Ascending aorta (tissue), 2 donors: ENCODE results near the gene TMEM178A. TPM values are rescaled to one million over a fixed set of nuclear protein-coding genes. Genes with fewer than 3 reads are reported as not detected.

Experiments used
- DNase-seq, 2 donors: peaks; one replicate each; pipeline ENCODE4 v3.0.0-alpha.2; 2019; ENCODE audit warnings: low spot score in 2 of 2
- H3K27ac ChIP-seq, 2 donors: fragments of 200-600 bp; sonication (generic); one replicate each; pipeline ENCODE4 v1.5.1; 2016 to 2017; ENCODE audit warnings: mild to moderate bottlenecking in 1 of 2
- H3K27me3 ChIP-seq: fragments of 200-600 bp; sonication (generic); one replicate; pipeline ENCODE4 v1.5.1; 2017
- H3K36me3 ChIP-seq, 2 donors: fragments of 200-600 bp; sonication (generic); one replicate each; pipeline ENCODE4 v1.5.1; 2016
- H3K4me1 ChIP-seq, 2 donors: fragments of 200-600 bp; sonication (generic); one replicate each; pipeline ENCODE4 v1.5.1; 2016 to 2017; ENCODE audit warnings: mild to moderate bottlenecking in 1 of 2
- H3K4me3 ChIP-seq, 2 donors: fragments of 200-600 bp; sonication (generic); one replicate each; pipeline ENCODE4 v1.5.1; 2016 to 2017; ENCODE audit warnings: mild to moderate bottlenecking in 1 of 2
- H3K9me3 ChIP-seq, 2 donors: fragments of 200-600 bp; sonication (generic); one replicate each; pipeline ENCODE4 v1.5.1; 2016
- intact Hi-C: fragments of 100-400 bp; cut with DNase I; formaldehyde crosslinking; loops from one replicate; pipeline ENCODE4 v1.15.1; 2023
- total RNA-seq: library from RNA; depleted of rRNA; stranded (reverse); fragments of >200 nt; gene quantifications from one replicate; pipeline ENCODE4 v1.1.0, GENCODE V29; 2016
- TF ChIP-seq, protein P1 (sequence below), 3 experiments: fragments of 200-600 bp in 2 of 3; fragments of 450-650 bp in 1 of 3; sonication (generic) in 2 of 3; IDR thresholded peaks; one replicate each; pipeline ENCODE4 v1.5.1; 2016 to 2019; ENCODE audit warnings: antibody characterized with exemption in 3 of 3, mild to moderate bottlenecking in 1 of 3, moderate library complexity in 1 of 3

TMEM178A gene
- total RNA-seq, 1 donor from 2014 or later, result 29.5 TPM

DNA sequence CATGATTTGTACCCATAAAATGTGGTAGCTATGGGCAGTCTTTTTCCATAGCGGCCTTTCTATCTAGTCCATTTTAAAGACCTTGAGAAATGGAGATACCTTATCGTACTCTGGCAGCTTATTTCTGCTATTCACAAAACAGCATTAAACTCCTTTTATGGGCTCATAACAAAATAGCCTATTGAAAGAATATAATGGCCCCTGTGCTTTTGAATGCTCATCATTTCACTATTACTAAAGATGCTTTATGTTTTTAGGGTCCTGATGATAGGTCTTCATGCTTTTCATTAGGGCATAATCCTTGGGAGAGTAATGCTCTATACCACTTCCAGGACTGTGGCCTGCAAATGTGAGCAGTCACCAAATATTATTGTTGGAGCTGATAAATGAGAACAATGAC, 7.3 kb upstream of the TMEM178A start:
- no peaks in the 10 kb centered on the region for H3K4me1 ChIP-seq
- no peak for DNase-seq
- H3K36me3 ChIP-seq, result no peaks in the 10 kb centered on the region
- intact Hi-C loops, result no loop called here
- TF ChIP-seq, protein P1, sequence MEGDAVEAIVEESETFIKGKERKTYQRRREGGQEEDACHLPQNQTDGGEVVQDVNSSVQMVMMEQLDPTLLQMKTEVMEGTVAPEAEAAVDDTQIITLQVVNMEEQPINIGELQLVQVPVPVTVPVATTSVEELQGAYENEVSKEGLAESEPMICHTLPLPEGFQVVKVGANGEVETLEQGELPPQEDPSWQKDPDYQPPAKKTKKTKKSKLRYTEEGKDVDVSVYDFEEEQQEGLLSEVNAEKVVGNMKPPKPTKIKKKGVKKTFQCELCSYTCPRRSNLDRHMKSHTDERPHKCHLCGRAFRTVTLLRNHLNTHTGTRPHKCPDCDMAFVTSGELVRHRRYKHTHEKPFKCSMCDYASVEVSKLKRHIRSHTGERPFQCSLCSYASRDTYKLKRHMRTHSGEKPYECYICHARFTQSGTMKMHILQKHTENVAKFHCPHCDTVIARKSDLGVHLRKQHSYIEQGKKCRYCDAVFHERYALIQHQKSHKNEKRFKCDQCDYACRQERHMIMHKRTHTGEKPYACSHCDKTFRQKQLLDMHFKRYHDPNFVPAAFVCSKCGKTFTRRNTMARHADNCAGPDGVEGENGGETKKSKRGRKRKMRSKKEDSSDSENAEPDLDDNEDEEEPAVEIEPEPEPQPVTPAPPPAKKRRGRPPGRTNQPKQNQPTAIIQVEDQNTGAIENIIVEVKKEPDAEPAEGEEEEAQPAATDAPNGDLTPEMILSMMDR (IDR thresholded peaks at IDR 0.05), result no peak
- H3K27me3 ChIP-seq, result no peaks in the 10 kb centered on the region
- H3K4me3 ChIP-seq, result no peak overlapping the region
- H3K27ac ChIP-seq, result no peak overlapping the region
- H3K9me3 ChIP-seq, result no peaks in the 10 kb centered on the region

DNA sequence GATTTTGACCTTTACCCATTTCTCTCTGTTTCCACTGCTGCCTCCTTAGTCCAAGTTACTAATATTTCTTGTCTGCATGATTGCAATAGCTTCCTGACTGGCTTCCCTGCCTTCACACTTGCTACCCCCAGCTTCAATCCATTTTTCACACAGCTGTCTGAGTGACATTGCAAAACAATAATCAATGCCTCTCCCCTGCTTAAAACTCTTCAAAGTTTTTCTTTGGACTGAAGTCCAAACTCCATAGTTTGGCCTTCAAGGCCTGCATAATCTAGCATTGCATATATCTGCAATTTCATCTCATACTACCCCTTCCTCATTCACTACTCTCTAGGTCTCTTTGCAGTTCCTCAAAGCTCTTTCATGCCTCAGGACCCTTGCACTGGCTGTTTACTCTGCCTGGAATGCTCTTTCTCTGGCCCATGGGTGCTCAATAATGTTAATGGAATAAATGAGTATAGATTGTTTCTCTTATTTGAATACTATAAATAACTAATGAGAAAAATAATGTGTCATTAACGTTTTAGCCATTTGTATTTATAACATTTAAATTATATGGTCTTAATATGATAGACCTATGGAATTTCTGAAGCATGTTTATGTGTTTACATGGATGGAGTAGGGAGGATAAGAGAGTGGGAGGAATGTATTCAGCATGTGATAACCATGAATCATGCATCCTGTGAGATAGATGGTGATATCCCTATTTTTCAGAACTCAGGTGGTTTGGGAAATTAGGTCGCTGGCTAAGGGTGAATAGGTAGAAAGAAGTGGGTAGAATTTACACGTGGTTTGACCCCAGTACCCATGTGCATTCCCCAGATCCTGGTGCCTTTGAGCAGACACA, 5.7 kb upstream of the TMEM178A start:
- Histone ChIP-seq H3K4me3 (no peak overlapping the region), H3K9me3 (no peaks in the 10 kb centered on the region), H3K36me3 (no peaks in the 10 kb centered on the region), H3K4me1 (no peaks in the 10 kb centered on the region), H3K27ac (no peak overlapping the region), H3K27me3 (no peaks in the 10 kb centered on the region)
- intact Hi-C loops, result no loop called here
- TF ChIP-seq, protein P1 (IDR thresholded peaks at IDR 0.05), result no peak
- no peak for DNase-seq

DNA sequence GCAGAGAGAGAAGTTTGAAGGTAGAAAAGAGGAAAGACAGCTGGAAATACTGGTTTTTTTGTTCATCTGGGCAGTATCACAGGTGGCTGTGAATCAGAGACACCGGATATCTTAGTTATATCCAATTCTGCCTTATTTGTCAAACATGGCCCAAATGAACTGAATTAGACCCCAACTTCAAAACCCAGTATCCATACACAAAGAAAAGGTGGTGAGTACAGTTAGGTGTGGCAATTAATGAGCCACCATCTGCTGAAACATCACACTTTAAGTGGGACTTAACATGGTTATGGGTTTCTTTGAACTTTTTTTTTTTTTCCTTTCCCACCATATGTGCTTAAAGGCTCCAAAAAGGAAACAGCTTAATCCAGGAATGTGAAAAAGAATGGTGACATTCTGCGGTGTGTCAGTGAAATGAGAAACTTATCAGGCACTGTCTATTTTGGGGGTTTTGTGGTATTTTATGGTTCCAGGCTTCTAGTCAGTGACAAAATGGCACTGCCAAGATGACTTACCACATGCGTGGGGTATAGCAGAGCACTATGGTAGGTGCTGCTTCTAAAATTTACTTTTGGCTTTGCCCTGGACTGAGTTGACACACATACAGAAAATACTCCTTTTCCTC, 5.0 kb upstream of the TMEM178A start:
- no peaks in the 10 kb centered on the region for H3K27me3 ChIP-seq
- H3K4me1 ChIP-seq, result no peaks in the 10 kb centered on the region
- TF ChIP-seq, protein P1 (IDR thresholded peaks at IDR 0.05), result no peak
- no peaks in the 10 kb centered on the region for H3K36me3 ChIP-seq
- H3K27ac ChIP-seq, result no peak overlapping the region
- intact Hi-C loops, result no loop called here
- DNase-seq, result no peak
- no peak overlapping the region for H3K4me3 ChIP-seq
- H3K9me3 ChIP-seq, result no peaks in the 10 kb centered on the region

DNA sequence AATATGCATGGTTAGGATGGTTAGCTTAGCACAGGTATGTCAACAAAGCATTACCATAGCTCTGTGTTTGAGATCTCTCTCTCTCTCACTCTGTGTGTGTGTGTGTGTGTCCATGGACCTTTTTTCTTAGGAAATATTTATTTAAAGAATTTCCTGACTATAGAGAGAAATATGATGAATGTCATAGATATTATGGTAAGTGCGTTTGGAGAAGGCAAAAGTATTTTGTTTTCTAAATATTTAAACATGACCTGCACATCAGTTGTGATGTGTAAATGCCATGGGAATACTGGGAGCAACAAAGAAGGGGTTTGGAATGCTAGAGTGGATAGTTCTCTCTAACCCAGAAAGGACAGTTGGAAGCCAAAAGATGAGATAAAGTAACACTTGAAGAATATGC, 3.9 kb upstream of the TMEM178A start:
- TF ChIP-seq, protein P1 (IDR thresholded peaks at IDR 0.05), result no peak
- Histone ChIP-seq H3K4me3 (no peak overlapping the region), H3K4me1 (peaks cover 0 to under 1% of the 10 kb centered on the region in 2 donors), H3K27me3 (no peaks in the 10 kb centered on the region), H3K27ac (no peak overlapping the region), H3K36me3 (no peaks in the 10 kb centered on the region), H3K9me3 (no peaks in the 10 kb centered on the region)
- intact Hi-C loops, result no loop called here
- no peak for DNase-seq

DNA sequence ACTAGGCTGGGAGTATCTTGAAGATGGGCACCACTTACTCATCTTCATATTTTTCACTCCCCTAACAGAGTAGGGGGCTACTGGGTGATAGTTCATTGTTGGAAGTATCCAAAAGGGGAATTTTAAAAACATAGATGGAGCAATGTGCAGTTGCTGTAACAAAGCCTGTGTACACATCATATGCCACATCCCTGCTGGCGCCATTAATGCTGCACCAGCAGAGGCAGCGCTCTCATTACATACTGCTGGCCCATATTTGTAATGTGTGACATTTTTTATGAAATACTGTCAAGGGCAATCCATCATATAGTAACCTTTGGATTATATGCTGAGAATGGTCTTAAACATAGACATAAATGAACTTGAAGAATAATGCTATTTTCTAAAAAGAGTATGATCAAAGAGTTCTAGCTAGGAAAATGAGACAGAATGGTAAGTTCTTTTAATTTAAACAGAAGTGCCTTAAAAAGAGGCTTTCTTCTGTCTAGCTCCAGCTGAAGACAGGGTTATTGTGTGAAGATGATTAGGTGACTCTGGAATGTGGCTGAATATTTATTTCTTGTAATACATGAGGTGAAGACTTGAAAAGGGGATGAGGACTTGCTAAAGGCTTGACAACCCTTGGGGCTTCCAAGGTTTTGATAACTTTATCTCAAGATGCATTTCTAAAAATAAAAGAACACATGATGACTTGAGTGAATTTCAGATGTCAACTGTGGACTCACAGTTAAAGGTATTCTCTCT, 2.4 kb upstream of the TMEM178A start:
- no peaks in the 10 kb centered on the region for H3K27me3 ChIP-seq

More for the DNA sequence above, 2.4 kb upstream of the TMEM178A start:
- Histone ChIP-seq H3K36me3 (no peaks in the 10 kb centered on the region), H3K4me1 (peaks cover 0 to 10% of the 10 kb centered on the region in 2 donors), H3K4me3 (no peak overlapping the region), H3K9me3 (no peaks in the 10 kb centered on the region), H3K27ac (no peak overlapping the region)
- DNase-seq, result no peak
- intact Hi-C loops, result no loop called here
- TF ChIP-seq, protein P1 (IDR thresholded peaks at IDR 0.05), result no peak
